GM18867 (cell line): ENCODE measurements around the gene BBS9.
"Not testable (repeated sequence)": the region's sequence is repeated elsewhere in the genome, so short reads cannot be mapped to it uniquely, and the experiment has no call there.

ENCODE experiments used
- ATAC-seq: cut with Tn5 transposase; IDR thresholded peaks from one replicate; pipeline ENCODE4 v1.9.1; 2021; ENCODE audit warnings: mild to moderate bottlenecking, moderate library complexity; ENCODE audit not compliant: unreplicated experiment

BBS9 gene

GRCh38 chr7:33128990-33129805 is at the start of gene BBS9:
BBS9 (plus strand) TSS chr7:33129564; CDS start chr7:33146253, 16,689 bp downstream.
- peak; percentile 99 for ATAC-seq

- no peak for ATAC-seq
These were observed 49.3 kb upstream of the BBS9 start for GRCh38 chr7:33079763-33080690.

GRCh38 chr7:33087356-33087755 is 42.0 kb upstream of the BBS9 start:
- ATAC-seq = no peak

GRCh38 chr7:33087858-33088257 is 41.5 kb upstream of the BBS9 start:
- no peak for ATAC-seq

DNA sequence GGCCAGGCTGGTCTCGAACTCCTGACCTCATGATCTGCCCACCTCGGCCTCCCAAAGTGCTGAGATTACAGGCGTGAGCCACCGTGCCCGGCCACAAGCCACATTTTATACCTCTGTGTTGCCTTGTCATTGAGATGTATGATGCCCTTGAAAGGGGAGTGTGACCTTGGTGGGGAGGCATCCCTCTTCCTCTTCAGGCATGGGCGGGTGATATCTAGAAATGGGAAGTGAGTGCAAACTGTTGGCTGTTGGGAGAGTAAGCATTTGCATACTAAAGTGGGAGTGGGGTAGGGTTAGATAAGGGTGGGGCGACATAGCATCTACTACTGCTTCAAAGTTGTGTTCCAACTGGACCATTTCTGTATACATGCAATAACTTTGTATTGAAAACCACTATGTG is 40.2 kb upstream of the BBS9 start:
- no peak for ATAC-seq

DNA sequence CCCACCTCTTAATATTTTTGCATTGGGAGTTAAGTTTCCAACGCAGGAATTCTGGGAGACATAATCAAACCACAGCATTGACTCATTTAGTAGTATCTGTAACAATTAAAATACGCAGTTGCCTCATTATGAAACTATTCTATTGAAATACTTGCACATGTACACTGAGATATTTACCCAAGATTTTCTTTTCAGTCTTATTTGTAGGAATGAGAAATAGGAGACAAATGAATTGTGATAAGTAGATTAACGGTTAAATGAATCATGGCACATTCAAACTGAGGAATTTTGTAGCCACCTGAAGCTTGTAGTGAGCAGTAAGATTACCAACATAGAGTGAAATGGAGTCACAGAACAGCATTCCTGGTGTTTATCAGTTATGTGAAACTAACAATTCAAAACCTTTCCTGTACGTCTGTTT is 38.2 kb upstream of the BBS9 start:
- no peak for ATAC-seq

- ATAC-seq = no peak
These were observed 37.6 kb upstream of the BBS9 start for GRCh38 chr7:33091641-33092191.

DNA sequence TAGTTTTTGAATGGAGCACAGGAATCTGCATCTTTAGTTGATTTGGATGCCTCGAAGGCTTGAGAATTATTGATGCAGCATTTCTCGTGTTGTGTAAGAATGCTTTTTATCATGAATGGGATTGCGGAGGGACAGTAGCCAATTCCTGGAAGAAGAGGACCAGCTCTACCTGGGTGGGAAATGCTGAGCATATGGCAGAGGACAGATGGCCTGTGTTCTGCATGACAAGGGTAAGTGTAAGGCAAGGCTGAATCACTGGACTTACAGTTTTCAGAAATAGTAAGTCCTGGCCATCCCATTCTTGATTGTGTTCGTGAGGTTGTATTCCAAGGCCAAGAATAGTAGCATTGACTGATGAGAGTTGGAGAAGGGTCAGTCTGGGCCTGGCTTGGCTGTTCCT is 36.1 kb upstream of the BBS9 start:
- ATAC-seq = no peak

GRCh38 chr7:33094745-33095275 is 34.6 kb upstream of the BBS9 start:
- not testable (repeated sequence) for ATAC-seq

DNA sequence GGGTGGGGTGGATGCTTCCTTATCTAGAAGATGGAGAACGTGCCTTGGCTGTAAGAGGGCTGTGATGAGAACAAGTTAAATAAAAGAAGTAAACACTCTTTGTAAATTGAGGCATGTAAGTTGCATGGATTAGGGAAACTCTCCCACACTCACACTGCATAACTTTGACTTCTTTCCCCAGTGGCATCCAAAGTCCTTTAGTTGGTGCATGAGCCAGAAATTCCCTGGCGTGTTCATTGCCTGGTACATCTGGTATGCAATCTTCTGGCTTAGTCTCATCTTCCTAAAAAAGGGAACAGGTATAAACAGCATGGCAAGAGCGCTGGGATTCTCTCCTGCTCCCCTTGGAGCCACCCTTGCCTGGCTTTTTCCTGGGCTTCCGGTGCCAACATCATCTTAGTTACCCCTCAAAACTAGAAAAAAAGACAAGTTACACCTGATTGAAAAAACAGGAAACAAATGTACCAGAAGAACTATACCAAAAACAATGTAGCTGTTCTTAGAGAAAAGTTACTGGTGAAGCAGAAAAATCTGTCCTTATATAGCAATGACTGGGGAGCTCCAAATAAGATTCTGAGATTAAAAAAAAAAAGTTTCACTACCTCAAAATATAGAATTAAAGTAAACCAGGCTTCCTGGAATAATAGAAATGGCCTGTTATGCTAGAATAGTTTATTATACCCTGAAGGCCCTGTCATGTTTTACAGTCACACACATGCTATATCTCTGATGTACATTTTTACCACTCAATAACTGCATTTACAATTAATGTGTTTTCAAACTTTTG is 30.0 kb upstream of the BBS9 start:
- ATAC-seq = no peak

- ATAC-seq = no peak
These were observed 28.6 kb upstream of the BBS9 start for GRCh38 chr7:33100770-33101169.

- no peak for ATAC-seq
These were observed 27.5 kb upstream of the BBS9 start for GRCh38 chr7:33101906-33102305.

GRCh38 chr7:33107136-33108066 is 22.0 kb upstream of the BBS9 start:
- no peak for ATAC-seq

DNA sequence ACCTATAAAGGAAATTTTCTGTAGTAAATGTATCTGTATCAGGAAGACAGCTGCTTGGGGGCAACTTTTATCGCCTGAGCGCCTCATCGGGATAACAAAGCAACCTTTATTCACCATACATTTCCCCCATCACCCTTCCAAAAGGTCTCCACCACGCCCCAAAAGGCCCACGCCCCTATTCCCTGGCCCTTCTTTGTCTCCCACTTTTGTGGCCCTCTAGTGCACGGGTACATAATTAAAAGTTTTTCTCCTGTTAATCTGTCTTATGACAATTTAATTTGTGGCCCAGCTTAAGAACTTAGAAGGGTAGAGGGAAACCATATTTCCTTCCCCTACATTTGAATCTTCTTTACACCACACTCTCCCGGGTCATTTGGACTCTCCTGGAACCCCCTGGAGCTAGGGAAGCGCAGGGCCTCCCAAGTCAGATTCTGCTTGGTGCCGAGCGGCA is 20.8 kb upstream of the BBS9 start:
- peak; percentile 11 for ATAC-seq

DNA sequence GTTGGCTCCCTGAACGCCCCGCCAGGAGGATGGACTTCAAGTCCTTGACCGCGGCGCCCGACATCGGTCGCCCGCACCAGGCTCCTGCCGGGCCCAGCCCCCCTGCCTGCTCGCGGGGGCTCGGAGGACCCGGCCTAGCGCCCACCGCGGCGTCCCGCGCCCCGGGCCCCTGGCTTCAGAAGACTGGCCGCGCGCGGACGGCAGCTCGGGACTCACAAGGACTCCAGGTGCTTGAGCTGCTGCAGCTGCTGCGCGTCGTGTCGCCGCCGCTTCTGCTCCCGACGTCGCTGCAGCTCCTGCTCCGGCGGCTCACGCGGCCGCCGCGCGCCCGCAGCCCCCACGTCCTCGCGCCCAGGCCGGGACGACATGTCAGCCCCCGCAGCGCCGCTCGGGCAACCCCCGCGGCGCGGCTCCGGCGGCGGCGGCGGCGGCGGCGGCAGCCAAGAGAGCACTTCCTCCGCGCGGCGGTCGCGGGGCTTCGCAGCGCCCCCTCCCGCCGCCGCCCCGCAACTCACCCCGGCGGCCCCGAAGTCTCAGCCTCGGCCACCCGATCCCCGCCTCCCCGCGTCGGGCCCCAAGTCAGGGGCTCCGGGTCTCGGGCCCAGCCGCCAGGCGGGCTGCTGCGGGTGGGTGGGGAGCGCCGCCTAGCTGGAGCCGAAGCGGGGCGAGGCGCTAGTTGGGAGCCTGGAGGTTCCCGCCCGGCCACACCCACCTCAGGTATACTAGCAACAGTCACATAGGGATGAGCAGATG is 20.2 kb upstream of the BBS9 start, which contains the start of gene RP9:
RP9 (minus strand) TSS at position 400 of the 753 bp plus-strand sequence; CDS start at position 368, 32 bp downstream.
- peak; percentile 91 for ATAC-seq

- no peak for ATAC-seq
These were observed 19.6 kb upstream of the BBS9 start for GRCh38 chr7:33109758-33110238.

GRCh38 chr7:33111614-33112013 is 17.8 kb upstream of the BBS9 start:
- no peak for ATAC-seq

- ATAC-seq = no peak
These were observed 14.4 kb upstream of the BBS9 start for GRCh38 chr7:33114976-33115375.
